Activated naive CD4-positive, alpha-beta T cell treated with anti-CD3 and anti-CD28 coated beads, Interleukin-2, amount 50 U/mL, for 72 hours (primary cell): Measurements from ENCODE around the gene SNHG17. TPM values are rescaled to one million over a fixed set of nuclear protein-coding genes. Genes with fewer than 3 reads are reported as not detected.

Experiments
- total RNA-seq, 2 donors: library from RNA; stranded (reverse); gene quantifications; one replicate each; pipeline ENCODE4 v1.2.3, GENCODE V29; 2022

SNHG17 gene
- total RNA-seq, 2 donors from 2014 or later = 72.3 to 102 TPM

Other genes with a start within 250 kb of the SNHG17 start
- gene KIAA1755, start 174.6 kb downstream of the SNHG17 start, total RNA-seq = not detected
- not detected for gene BPI, start 131.2 kb downstream of the SNHG17 start, total RNA-seq
- gene LBP, start 88.8 kb downstream of the SNHG17 start, total RNA-seq = not detected
- gene RALGAPB, start 37.5 kb upstream of the SNHG17 start, total RNA-seq = 10 to 100 TPM; 27.0 to 32.4 TPM
- not detected for gene ADIG, start 145.9 kb upstream of the SNHG17 start, total RNA-seq
- gene ARHGAP40, start 166.5 kb upstream of the SNHG17 start, total RNA-seq = not detected